Peyer's patch (tissue), 4 donors: ENCODE results near the gene CACNA2D1.

Experiments
- POLR2A ChIP-seq, 2 donors: fragments of 450-650 bp; IDR thresholded peaks; one replicate each; pipeline ENCODE4 v1.5.1; 2017; ENCODE audit warnings: antibody characterized with exemption in 2 of 2, mild to moderate bottlenecking in 2 of 2, moderate library complexity in 2 of 2
- TF ChIP-seq, protein P1 (sequence below), 6 experiments: fragments of 450-650 bp in 4 of 6; fragments of 200-600 bp in 2 of 6; sonication (generic) in 1 of 6; IDR thresholded peaks; one replicate each; pipeline ENCODE4 v1.5.1; 2017 to 2019; ENCODE audit warnings: antibody characterized with exemption in 6 of 6, mild to moderate bottlenecking in 3 of 6, moderate library complexity in 1 of 6

DNA sequence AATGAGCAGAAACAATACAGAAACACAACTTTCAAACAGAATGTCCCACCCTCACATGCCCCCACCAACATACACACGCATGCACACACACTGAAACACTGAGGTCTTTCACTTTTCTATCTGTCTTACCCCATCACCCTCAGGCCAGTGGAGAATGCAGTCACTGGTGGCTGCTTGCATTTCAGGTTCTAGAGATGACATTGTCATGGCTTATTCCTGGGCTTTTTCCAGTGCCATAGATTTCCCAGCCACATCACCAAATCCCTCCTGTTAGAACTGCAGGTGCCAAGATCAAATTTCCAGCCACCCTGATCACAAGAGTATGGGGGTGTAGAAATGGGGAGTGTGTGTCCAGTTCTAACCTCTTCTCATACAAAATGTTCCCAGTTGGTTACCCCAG, 68.4 kb downstream of the CACNA2D1 start:
- TF ChIP-seq, protein P1, sequence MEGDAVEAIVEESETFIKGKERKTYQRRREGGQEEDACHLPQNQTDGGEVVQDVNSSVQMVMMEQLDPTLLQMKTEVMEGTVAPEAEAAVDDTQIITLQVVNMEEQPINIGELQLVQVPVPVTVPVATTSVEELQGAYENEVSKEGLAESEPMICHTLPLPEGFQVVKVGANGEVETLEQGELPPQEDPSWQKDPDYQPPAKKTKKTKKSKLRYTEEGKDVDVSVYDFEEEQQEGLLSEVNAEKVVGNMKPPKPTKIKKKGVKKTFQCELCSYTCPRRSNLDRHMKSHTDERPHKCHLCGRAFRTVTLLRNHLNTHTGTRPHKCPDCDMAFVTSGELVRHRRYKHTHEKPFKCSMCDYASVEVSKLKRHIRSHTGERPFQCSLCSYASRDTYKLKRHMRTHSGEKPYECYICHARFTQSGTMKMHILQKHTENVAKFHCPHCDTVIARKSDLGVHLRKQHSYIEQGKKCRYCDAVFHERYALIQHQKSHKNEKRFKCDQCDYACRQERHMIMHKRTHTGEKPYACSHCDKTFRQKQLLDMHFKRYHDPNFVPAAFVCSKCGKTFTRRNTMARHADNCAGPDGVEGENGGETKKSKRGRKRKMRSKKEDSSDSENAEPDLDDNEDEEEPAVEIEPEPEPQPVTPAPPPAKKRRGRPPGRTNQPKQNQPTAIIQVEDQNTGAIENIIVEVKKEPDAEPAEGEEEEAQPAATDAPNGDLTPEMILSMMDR (IDR thresholded peaks at IDR 0.05): no peak
- no peak for TF ChIP-seq POLR2A (IDR thresholded peaks at IDR 0.05)
